ENCODE results near the gene HDDC2. TPM values are rescaled to one million over a fixed set of nuclear protein-coding genes. Genes with fewer than 3 reads are reported as not detected.

The HDDC2 gene, protein sequence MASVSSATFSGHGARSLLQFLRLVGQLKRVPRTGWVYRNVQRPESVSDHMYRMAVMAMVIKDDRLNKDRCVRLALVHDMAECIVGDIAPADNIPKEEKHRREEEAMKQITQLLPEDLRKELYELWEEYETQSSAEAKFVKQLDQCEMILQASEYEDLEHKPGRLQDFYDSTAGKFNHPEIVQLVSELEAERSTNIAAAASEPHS
- total RNA-seq = 100 to 1,000 TPM in 5 of 10 donors, 10 to 100 TPM in 5; 70.9 to 107 (median 95.1) TPM
- polyA plus RNA-seq = 100 to 1,000 TPM; 103 TPM
- long read RNA-seq, donor 1, transcript HDDC2-201 (5 exons, 1,350 nt) = minor isoform, 16 of 59 reads
- long read RNA-seq, donor 1, transcript HDDC2-202 (6 exons, 918 nt) = major isoform, 19 of 59 reads
- long read RNA-seq, donor 1, partial matches to known transcripts = 4 of 59 reads
- long read RNA-seq, donor 1, other reads (novel, unspliced or antisense) = 20 of 59 reads
- long read RNA-seq, donor 2, transcript HDDC2-202 (6 exons, 918 nt) = major isoform, 31 of 88 reads
- long read RNA-seq, donor 2, transcript HDDC2-201 (5 exons, 1,350 nt) = major isoform, 31 of 88 reads
- long read RNA-seq, donor 2, partial matches to known transcripts = 5 of 88 reads
- long read RNA-seq, donor 2, other reads (novel, unspliced or antisense) = 19 of 88 reads
- long read RNA-seq, donor 3, transcript HDDC2-202 (6 exons, 918 nt) = major isoform, 17 of 43 reads
- long read RNA-seq, donor 3, transcript HDDC2-201 (5 exons, 1,350 nt) = minor isoform, 10 of 43 reads
- long read RNA-seq, donor 3, partial matches to known transcripts = 6 of 43 reads
- long read RNA-seq, donor 3, other reads (novel, unspliced or antisense) = 10 of 43 reads

DNA sequence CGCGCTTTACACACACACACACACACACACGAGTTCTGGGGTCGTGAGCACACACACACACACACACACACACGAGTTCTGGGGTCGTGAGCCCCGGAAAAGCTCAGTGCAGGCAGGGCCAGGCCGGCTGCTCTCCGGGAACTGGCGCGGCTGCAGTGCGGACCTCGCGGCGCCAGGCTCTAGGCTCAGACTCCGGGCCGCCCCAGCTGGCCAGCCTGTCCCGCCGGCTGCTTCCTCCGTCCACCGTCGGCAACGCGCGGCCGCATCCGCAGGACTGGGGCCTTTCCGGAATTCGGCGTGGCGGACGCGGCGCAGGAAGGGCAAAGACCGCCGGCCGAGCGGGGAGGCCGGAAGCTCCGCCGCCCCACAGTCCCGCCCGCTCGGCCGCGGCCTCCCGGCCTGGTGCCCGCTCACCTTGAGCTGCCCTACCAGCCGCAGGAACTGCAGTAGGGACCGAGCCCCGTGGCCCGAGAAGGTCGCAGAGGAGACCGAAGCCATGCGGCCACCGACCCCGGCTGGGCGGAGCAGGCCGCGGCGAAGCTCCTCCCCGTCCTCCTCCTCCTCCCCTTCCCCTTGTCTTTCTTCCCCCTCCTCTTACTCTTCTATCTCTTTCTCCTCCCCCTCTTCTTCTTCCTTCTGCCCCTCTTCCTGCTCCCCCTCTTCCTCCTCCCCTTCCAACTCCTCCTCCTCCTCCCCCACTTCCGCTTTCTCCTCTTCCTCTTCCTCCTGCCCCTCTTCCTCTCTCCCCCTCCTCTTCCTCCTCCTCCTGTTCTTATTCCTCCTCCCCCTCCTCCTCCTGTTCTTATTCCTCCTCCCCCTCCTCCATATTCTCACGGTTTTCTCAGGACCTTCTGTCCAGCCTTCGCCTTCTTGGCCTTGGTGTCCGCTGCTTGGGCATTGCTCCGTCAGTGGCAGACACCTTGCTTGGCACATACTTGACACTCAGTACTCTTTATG lies at the start of gene HDDC2:
TSS of gene HDDC2 (minus strand) at position 533 of the 957 bp plus-strand sequence. CDS start at position 498, 35 bp downstream.
- TF ChIP-seq, protein P1, sequence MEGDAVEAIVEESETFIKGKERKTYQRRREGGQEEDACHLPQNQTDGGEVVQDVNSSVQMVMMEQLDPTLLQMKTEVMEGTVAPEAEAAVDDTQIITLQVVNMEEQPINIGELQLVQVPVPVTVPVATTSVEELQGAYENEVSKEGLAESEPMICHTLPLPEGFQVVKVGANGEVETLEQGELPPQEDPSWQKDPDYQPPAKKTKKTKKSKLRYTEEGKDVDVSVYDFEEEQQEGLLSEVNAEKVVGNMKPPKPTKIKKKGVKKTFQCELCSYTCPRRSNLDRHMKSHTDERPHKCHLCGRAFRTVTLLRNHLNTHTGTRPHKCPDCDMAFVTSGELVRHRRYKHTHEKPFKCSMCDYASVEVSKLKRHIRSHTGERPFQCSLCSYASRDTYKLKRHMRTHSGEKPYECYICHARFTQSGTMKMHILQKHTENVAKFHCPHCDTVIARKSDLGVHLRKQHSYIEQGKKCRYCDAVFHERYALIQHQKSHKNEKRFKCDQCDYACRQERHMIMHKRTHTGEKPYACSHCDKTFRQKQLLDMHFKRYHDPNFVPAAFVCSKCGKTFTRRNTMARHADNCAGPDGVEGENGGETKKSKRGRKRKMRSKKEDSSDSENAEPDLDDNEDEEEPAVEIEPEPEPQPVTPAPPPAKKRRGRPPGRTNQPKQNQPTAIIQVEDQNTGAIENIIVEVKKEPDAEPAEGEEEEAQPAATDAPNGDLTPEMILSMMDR (IDR thresholded peaks at IDR 0.05) = peak in 1 of 9 donors; percentile 4
- 4 to 5% methylated on average over 65 to 67 of the region's 67 CpGs for WGBS, 2 donors
- ATAC-seq (peak; percentile 87 to 96 (median 92)), DNase-seq (peak; percentile 80 to 84)
- H3K27ac ChIP-seq = peak within 1 kb of the TSS; percentile 86 to 97 (median 95)
- peaks cover 0 to 8% (median 0%) of the 10 kb centered on the region in 11 donors for H3K9me3 ChIP-seq
- H3K36me3 ChIP-seq = peaks cover 0 to 36% (median 6%) of the 10 kb centered on the region in 9 donors
- peak within 1 kb of the TSS; percentile 52 to 84 (median 76) for H3K4me3 ChIP-seq
- H3K4me1 ChIP-seq = peaks cover 0 to 37% (median 20%) of the 10 kb centered on the region in 9 donors
- no peaks in the 10 kb centered on the region for H3K27me3 ChIP-seq
- intact Hi-C loops (cut with DNase I) = loop anchor here in 8 of 10 donors (2.0 to 10.0 kb wide), 8 partner anchors 104 to 656 kb away; partner anchors contain the start of genes TPD52L1 (in 6 of the 8) and HINT3 (in 2 of the 8)

DNA sequence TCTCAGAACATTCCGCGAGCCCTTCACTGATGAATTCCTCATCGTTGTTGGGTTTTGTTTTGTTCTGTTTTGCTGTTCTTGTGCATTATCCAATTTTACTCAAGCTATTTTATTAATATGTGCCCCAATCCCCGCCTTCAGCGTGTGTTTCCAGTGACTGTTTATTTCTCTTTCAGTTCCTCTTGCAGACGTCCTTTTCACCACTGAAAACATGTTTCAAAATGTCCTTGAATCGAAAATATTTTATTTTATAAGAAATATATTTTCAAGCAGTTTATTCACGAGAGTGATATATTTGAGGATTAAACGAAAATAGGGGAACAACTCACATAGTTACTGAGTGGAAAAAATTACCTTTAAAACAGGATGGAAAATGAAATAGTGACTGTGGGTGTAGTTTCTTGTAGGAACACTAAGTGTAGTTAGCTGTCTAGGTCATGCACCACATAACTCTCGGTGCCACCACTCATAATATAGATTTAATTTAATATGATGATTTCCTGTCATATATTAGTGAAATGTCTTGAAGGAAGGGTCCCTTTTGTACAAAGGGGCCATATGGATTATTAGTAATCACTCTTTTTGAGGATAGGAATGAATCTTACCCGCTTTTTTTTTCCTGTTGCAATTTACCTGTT lies 45.3 kb upstream of the HDDC2 start:
- WGBS, 2 donors = 77 to 83% methylated on average over 11 of the region's 11 CpGs
- H3K27me3 ChIP-seq = peaks cover 0 to 5% (median 0%) of the 10 kb centered on the region in 7 donors
- peaks cover 0 to 14% (median 6%) of the 10 kb centered on the region in 9 donors for H3K4me1 ChIP-seq
- no peaks in the 10 kb centered on the region for H3K36me3 ChIP-seq
- TF ChIP-seq, protein P1 (IDR thresholded peaks at IDR 0.05) = no peak
- H3K27ac ChIP-seq = peak overlapping the region; percentile 22 to 77 (median 65)
- H3K9me3 ChIP-seq = no peaks in the 10 kb centered on the region
- H3K4me3 ChIP-seq = peak overlapping the region in 4 of 10 donors; percentile 4 to 31 (median 10)
- intact Hi-C loops (cut with DNase I) = loop anchor here in 1 of 10 donors (10.0 kb wide), 1 partner anchor 88 kb away; no protein-coding TSS in a partner anchor
- DNase-seq (no peak), ATAC-seq (no peak)

DNA sequence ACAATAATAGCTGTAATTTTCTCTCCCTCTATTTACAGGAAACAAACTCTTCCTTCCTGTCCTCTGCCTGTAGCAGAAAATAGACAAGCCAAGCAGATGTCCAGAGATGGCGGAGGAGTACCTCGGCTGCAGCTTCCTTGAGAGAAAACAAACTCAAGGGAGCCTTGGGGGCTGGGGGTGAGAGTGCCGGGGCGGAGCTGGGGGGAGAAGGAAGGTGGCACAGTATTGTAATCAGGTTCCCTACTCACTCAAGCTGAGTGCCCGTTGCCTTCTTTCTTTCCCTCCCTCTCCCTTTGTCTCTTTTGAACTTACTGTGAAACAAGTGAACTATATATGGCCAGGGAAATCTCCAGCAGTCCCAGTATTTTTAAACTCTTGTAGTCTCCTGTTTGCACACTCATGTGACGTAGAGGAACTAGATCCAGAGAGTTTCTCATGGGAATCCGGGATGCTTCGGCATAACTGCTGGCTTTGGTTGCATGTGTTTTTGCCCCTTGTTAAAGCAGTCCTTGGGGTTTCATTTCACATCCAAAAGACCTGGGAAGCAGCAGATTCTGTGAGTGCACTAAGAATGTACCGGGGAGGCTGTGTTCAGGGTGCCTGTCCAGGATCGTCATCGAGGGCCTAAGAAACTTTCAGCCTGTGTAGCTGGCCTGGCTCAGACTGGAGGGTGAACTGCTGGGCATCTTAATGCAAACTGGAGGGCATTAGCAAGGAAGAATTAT lies 44.6 kb upstream of the HDDC2 start:
- intact Hi-C loops (cut with DNase I) = loop anchor here in 1 of 10 donors (10.0 kb wide), 1 partner anchor 88 kb away; no protein-coding TSS in a partner anchor
- Histone ChIP-seq H3K4me3 (peak overlapping the region in 6 of 10 donors; percentile 4 to 31 (median 16)), H3K9me3 (peaks cover 0 to 5% (median 0%) of the 10 kb centered on the region in 11 donors), H3K27me3 (peaks cover 0 to 5% (median 0%) of the 10 kb centered on the region in 7 donors), H3K36me3 (no peaks in the 10 kb centered on the region), H3K27ac (peak overlapping the region; percentile 22 to 77 (median 65)), H3K4me1 (peaks cover 0 to 14% (median 6%) of the 10 kb centered on the region in 9 donors)
- DNase-seq (peak in 1 of 2 donors; percentile 37), ATAC-seq (peak; percentile 22 to 89 (median 76))
- TF ChIP-seq, protein P1 (IDR thresholded peaks at IDR 0.05) = no peak
- 33 to 41% methylated on average over 11 of the region's 11 CpGs for WGBS, 2 donors
